SIG-M5 treated with dmso at 0.1 percent for 504 hours (cell line): ENCODE results near the gene ADGRL2.

Source experiments
- DNase-seq: peaks from one replicate; lab custom pipeline; 2025; ENCODE audit not compliant: unreplicated experiment; lab: John Stamatoyannopoulos, UW

Gene ADGRL2

DNA sequence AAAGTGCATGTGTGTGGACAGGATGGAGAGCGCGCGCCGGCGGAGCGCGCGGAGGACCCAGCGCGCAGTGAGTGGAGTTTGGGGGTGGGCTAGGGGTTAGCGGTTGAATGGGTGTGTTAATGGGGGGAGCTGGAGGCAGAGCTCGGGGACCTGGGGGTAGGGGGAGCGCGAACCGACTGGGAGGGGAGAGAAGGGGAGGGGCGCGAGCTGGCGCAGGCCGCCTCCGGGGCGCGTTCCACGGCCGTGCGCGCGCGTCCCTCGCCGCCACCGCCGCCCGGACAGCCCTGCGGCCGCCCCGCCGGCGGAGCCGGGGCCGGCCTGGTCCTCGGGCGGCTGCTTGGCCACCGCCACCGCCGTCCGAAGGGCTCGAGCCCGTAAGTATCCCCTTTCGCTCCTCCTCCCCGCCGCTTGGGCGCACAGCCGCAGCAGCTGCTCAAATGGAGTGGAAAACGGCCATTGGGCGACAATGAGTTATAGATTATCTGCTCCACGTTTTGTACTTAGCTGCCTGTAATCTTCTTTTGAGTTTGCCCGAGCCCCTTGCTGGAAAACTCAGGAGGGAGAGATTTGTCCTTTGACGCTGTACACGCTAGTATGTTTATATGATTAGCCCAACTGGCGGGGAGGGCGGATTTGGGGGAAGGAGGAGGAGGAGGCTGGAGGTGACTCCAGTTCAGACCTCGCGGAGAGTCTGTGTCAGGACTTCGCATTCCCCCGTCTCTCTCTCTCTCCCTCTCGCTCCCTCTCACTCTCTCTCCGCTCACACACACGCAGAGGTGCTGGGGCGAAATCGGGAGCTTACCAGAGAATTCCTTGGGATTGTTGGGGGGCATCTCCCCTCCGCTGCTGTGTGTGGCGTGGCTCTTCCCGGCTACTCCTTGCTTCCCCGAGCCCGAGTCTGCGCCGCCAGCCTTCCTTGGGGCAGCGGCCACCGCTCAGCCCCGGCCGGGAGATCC is at the start of gene ADGRL2:
TSS of gene ADGRL2 (plus strand) at position 240 of the 956 bp plus-strand sequence. CDS start 36,051 bp downstream, outside the sequence.
- no peak for DNase-seq

DNA sequence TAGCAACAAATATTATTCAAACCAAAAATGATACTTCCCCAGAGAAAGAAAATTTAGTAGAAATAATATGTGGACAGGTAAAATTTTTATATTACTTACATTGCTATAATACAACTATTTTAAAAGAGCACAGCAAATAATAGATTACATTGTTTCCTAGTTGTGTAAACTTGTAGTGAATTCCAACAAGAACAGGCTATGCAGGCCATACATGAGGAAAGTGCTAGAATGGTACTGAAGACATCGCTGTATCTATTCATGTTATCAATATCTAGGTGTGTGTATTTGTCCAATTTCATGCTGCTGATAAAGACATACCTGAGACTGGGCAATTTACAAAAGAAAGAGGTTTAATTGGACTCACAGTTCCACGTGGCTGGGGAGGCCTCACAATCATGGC is 47.9 kb upstream of the ADGRL2 start:
- DNase-seq, result no peak

DNA sequence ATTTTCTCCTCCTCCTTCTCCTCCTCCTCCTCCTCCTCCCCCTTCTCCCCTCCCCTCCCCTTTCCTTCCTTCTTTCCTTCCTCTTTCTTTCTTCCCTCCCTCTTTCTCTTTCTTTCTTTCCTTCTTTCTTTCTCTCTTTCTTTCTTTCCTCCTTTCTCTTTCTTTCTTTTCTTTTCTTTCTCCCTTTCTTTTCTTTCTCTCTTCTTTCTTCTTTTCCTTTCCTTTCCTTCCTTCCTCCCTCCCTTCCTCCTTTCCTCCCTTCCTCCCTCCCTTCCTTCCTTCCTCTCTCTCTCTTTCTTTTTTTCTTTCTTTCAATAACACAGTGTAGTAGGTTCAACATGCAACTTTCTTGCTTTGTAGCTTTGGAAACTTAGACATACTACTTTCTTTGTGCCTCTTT is 46.3 kb upstream of the ADGRL2 start:
- no peak for DNase-seq

DNA sequence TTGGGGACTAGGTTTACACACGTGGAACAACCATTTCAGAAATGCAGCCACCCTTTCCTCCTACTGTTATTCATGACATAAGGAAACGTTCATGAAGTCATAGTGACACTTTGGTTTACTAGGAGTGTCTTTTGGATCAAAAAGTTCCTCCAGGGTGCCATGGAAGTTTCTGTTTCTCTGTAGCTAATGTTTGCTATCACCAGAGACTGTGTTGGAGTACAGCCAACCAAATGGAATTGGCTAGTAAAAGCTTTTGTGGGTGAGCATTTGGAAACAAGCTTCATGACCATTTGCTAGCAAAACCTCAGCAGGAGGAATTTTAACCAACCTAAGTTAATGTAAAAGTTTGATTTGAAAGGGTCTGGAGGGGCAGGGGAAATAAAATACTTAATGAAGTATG is 43.9 kb upstream of the ADGRL2 start:
- no peak for DNase-seq

DNA sequence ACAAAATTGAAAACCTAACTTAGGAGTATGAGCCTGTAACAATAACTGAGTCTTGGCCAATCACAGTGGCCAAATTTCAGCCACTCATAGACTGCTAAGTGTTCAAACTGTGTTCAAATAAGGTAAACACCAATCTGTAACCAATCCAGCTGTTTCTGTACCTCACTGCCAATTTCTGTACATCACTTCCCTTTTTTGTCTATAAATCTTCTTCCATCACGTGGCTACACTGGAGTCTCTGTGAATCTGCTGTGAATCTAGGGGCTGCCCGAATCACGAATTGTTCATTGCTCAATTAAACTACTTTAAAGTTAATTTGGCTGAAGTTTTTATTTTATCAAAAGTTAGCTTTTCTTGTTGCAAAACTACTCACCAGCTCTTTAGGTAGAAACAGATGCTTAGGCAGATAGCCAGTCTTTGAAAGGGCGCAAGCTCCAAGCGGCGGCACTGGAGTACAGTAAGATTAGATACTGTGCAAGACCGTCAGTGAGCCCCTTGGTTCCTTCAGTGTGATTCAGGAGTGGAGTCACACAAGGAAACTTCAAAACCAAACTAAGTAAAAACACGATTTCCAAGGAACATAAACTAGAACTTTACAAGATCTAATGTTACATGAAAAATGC is 43.2 kb upstream of the ADGRL2 start:
- DNase-seq, result no peak

DNA sequence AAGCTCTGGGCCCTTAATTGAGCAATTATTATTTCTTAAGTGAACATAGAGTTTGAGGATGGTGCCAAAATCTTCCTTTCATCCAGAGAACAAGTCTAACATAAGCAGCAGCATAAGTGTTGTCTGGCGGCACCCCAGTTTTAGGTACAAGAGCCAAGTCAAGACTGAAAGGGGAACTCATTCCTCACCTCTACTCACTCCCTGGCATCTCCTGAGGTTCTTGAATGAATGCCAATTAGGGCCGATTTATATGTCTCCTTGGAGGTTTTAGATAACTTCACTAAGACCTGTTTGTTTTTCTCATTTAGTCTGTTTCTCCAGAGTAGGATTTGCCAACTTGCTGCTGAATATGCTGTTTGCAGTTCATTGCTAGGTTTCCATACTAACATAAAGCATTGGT is 42.6 kb upstream of the ADGRL2 start:
- no peak for DNase-seq

DNA sequence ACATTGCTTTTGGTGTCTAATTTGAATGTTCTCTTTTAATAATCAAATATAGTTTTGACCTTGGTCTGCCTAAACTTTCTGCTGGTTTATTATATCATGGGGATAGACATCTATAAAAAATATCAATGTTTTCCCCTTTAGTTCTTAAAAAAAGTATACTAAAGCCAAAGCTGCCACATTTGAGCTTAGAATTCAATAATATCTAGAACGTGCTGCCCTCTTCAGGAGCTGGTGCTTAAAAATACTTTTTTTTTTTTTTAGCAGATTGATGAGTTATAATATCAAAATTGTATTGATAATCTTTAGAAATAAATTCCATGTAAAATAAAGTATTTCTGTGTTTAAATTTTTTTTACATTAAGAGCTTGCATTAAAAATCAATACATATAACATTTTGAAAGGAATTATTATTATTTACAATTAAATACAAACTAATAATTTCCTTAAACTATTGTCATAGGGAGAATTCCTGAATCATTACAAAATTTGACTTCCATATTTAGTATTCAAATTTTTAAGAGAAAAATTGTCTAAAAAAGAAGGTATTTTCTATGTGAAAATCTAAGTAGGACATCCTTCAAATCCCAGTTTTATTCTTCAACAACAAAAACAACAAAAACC is 40.1 kb upstream of the ADGRL2 start:
- no peak for DNase-seq

DNA sequence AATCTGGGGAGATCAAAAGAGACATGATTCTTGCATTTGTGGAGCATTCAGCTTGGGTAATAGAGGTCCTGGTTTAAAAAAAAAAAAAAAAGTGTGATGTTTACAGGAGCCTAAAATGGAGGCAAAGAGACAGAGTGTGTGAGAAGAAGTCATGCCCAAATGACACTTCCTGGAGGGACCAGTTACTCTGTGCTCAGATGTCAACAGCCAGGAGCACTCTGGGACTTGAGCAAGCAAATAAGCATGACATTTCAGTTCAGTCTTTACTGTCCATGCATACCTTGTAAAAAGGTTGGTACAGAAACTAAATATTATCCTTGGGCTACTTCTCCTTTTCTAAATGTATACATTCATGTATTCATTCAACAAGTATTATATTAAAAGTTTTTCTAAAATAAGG is 25.2 kb upstream of the ADGRL2 start:
- no peak for DNase-seq

DNA sequence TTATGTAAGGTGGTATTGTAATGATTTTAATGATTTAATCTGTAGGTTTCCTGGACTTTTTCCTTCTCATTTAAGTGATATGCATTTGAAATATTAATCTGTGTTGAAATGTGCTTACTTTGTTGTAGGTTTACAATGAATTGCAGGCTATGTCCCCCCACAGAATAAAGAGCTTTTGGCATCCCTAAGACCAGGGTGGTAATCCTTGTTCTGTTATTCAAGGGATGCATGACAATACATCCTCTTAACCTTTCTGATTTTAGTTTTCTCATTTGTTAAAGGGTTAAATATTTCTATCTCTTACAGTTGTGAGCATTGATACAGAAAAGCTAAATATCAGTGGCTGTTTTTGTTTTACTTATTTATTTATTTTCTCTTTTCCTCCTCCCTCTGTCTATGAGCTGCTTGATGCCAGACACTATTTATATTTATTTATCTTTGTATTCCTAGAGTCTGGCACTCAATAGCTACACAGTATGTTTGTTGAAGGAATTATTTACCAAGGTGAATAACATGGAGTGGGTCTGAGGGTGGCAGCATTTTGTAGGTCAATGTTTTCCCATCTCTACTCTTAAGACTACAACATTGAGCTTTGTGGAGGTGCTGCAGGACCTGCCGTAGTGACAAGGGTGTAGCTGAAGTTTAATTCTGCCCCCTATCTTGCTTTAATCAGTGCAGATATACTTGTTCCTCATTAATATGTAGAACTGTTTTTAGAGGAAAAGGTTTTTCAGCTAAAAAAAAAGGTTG is 19.9 kb upstream of the ADGRL2 start:
- no peak for DNase-seq

DNA sequence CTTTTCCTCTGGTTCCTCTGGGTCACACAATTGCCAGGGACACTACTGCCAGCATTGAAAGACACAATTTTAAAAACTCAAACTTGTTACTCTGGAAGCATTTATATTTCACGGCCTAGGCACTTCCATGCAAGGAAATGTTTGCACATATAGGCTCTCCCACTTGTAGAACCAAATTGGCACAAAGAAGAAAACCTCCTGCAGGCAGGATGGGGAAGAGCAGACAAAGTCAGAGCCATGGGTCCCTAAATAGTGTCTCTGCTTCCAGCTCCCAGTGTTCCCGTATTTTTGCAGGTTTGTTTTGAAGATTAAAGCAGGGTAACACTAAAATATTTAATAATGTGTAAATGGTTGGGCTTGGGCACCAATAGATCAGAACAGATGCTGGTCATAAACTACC is 19.0 kb upstream of the ADGRL2 start:
- no peak for DNase-seq

DNA sequence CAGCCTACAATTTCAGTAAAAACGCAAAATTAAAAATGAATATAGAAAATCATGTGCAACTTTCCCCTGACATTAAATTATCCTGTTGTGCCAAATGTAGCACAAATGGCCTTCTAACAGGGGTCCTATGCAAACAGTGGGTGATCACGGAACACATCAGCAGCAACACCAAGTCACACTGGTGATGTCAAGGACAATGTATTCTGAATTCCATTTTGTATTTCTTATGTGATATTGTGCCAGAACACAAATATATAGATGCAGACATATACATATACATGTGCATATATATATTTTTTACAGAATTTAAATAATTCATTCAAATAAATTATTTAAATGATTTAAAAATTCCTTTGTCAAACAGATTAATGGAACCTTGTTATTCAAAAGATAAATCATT is 8.6 kb upstream of the ADGRL2 start:
- DNase-seq, result no peak

DNA sequence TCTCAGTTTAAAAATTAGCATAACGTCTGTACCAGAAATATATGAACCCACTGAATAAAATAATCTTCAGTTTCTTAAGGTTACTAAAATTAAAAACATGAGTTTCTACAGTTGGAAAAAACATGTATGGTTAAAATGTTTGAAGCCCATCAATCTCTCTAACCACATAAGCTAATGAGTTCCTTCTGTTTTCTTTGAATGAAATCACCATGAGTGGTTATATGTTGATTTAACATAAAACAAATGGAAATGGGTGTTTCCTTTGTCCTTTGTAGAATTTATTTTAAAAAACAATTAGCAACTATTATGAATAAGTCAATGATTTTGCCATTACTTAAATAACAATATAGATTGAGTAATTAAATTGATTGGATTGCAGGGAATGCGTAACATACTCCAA is 3.0 kb upstream of the ADGRL2 start:
- DNase-seq, result no peak

DNA sequence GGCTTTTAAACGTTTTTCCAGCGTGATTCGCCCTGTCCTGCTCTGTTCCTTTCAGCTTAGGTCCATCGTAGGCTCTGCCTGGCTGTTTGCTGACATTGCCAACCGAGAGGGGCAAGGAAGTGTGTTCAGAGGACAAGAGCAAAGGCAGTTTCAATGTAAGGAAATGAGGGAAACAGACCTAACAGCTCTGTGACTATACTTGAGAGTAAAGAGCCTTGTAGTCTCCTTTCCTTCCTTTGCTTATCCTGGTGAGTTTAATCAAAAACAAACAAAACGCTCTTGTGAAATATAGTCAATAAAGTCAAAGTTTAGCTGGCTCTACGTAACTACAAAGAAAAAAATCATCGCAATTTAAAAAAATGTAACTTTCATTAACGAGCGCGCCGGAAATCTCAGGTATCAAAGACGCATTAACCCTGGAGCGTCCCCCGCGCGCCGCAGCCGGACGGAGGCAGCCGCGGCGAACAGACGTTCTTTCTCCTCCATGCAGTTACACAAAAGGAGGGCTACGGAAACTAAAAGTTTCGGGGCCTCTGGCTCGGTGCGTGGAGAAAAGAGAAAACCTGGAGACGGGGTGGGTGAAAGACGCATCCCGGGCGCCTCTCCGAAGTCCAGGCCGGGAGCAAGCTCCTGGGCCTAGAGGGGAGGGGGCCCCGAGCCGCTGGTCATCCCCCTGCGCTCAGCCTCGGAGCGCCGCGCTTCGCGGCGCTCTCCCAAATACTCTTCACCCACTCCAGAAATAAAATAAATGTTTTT is 617 bp upstream of the ADGRL2 start:
- DNase-seq, result no peak

DNA sequence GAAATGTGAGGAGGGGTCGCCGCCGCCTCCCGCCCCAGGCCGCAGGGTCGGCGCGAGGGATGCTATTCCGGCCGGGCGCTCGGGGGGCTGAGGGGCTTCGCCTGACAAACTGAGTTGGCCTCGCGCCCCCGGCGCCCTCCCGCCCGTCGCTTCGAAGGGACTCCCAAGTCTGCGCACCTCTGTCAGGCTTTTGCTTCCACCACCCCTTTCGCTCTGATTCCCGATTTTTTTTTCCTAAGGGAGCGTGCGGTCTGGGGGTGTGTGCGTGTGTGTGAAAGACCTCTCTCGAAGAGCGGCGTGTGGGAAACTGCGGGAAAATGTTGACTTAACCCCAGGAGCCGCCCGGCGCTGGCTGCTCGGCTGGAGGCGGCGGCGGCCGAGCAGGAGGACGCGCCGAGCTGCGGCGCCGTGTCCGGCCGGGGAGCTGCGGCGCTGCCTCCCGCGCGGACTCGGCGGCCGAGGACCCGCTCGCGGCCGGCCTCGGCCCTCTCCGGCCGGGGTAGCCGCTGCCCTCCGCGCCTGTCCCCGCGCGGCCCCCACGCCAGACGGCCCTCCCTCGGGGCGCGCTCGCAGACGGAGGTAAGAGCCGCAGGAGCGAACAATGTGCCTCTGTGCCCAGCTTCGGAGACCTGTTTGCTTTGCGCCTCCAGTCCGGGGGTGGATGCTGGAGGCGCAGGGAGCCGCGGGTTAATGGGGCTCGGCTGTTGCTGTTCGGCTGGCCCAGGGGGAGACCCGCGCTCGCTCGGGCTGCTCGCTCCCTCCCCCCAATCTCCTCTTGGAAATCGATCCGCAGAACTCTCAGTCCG is 1.1 kb downstream of the ADGRL2 start:
- DNase-seq, result no peak

DNA sequence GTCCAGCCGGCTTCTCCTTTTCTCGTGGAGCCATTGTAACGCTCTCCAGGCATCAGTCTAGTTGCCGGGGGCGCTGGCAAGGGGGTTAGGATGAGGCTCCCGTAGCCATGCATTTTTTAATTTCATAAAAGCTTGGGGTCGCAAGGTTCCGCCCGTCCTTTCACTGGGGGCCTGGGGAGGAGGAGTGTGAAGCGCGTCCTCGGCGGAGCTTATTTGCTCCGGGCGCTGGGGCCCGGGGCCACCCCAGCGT is 1.6 kb downstream of the ADGRL2 start:
- DNase-seq, result no peak

DNA sequence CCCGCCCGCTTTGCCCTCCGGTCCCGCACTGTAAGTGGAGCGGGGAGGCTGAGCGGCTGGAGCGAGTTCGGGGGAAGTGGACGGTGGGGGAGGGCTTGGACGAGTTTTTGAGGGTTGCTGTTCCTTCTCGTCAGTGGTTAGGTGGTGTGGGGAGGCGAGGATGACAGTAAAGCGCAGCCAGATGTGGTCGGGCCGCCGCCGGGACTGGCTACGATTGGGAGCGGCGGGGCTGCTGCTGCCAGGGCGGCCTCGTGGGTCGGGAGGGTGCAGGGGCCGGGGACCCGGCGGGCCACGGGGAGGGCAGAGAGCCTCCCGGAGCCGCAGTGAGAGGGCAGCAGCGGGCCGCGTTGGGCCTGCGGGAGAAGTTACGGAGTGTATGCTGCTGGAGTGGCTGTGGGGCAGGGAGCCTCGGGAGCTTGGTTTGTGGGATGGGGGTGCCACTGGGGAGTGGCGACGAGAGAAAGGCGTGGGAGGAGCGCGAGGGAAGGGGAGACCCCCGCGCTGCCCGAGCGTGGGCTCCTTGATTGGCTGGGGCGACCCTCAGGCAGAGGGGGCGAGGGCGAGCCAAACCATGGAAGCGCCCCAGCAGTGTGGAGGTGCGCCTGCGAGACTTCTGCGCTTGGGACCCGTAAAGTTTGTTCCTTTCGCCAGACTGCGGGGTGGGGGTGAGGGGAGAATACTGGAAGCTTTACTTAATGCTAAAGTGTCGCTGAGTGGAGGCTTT is 2.1 kb downstream of the ADGRL2 start:
- DNase-seq, result no peak

DNA sequence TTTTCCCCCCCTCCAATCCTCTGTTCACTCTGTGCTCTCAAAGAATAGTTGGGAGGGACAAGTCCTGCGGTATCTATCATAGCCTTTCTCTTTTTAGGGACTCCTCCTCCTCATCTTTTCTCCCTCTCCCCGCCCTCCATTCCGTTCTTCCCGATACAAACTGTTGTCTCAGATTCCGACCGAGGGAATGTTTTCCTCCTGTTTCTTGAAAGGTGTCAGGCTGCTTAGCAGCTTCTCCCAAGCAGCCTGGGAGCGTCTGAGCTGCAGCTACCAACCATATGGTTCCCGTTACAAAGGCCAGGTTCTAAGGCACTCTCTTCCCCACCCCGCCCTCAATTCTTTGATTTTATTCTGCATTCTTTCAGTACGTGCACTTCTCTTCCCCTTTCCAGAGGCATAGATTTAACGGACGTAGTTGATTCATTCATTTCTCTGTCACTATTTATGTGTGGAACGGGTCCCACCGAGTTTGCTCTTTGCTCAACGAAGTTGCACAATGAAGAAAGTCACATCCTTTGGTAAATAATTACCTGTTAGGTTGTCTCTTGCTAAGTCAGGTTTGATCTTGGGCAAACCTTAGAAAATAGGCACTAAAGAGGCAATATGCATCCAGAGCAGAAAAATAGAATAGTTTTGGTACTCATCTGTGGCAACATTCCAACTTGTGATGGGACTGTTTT is 2.8 kb downstream of the ADGRL2 start:
- DNase-seq, result no peak

DNA sequence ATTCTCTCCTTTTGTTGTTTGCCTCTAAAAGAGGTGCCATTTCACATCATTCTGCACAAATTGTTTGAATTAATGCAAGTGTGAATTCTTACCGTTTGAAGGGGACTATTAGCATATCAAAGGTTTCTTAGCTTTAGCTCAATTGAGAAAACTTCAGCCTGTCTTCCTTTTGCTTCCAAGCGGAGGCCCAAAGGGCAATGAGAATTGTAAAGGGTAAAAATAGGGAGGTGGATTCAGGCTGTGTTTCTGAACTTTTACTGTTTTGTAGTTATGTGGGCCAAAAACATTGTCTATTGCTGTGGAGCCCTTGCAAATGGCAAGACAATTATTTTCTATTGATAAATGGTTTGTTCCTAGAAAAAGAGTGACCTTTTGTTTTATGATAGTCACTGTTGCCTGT is 3.6 kb downstream of the ADGRL2 start:
- DNase-seq, result no peak
